KOPT-K1 (cell line): ENCODE data around the gene SMAD7.

ENCODE experiments used
- H3K27ac ChIP-seq: fragments of 200-600 bp; sonication (generic); 2 replicates; pipeline ENCODE4 v1.5.1; 2016; ENCODE audit warnings: antibody characterized with exemption, mild to moderate bottlenecking, low read depth, low read length; ENCODE audit not compliant: poor library complexity, severe bottlenecking
- H3K36me3 ChIP-seq: fragments of 200-600 bp; sonication (generic); 2 replicates; pipeline ENCODE4 v1.5.1; 2017; ENCODE audit warnings: antibody characterized with exemption, mild to moderate bottlenecking, low read length, moderate library complexity; ENCODE audit not compliant: insufficient read depth
- H3K9me3 ChIP-seq: fragments of 200-600 bp; sonication (generic); 2 replicates; pipeline ENCODE4 v1.5.1; 2017; ENCODE audit warnings: antibody characterized with exemption, low read length, mild to moderate bottlenecking; ENCODE audit not compliant: insufficient read depth, poor library complexity, severe bottlenecking

Gene SMAD7

DNA sequence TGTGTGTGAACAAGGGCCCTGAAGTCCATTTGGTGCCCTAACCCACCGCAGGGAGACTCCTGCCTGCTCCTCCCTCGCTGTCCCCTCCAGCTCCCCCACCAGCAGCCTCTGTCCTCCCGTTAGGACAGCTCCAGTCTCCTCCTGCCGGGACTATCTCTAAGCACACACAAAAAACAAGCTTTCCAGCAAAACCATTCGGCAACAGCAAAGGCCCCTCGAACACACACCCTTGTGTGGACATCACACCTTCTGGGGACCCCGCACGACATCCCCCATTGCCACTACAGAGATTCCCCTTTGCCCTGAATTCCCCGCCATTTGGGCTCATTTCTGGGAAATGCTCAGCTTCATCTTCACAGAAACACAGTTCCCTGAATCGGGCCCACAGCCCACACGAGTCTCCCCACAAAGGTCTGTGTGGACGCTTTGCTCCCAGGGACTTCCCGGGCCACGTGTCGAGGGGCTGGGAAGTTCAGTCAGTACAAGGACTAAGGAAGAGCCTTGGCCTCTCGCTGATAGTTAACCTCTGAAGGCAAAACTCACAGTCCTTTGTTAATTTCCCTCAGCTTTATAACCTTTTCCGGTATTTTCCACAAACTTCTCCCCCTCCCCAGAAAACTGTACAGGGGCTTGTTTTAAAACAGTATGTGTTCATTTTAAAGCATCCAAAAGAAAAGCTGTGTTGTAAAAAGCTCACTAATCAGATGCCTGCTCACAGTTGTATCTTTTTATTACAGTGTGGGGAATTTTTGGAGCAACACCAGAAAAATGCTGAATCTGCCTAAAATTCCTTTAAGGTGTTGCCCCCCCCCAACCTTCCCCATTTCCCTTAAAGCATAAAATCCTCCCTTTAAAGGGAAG is 25.9 kb downstream of the SMAD7 start:
- no peaks in the 10 kb centered on the region for H3K9me3 ChIP-seq
- no peaks in the 10 kb centered on the region for H3K36me3 ChIP-seq
- no peak overlapping the region for H3K27ac ChIP-seq

DNA sequence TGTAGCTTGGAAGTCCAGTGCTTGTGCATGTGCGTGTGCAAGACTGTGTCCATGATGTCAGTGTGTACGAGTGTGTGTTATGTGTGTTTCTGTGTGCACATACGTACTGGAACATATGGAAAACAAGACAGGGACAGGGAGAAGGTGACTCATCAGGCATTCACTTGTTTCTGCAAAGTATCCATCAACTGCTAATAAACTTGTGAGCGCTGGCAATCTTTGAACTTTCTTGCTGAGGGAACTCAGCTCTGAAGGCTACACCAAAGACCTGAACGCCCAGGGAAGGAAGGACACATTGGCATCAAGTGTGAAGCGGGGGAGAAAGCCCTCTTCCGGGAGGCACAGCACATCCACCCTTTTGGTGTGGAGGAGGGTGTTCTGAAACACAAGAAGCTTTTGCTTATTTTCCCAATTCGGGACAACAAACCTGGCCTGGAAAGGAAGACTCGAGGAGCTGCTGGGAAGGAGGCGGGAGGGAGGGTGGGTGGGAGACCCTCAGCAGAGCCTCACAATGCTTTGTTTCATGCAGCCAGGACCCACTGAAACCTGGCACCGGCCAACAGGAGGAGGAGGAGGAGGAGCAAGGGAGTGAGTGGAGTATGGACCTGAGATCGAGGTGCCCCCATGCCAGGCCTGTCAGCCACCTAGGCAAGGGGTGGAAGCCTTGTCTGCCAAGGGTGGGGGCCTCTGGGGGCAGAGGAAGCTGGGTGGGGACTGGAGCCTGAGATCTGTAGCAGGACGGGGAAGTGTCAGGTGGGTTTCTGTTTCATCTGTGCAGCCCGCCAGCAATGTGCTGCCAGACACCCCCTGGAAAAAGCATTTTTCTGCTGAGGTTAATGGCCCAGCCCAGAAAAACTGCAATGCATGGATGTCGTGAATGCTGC is 26.8 kb downstream of the SMAD7 start:
- no peak overlapping the region for H3K27ac ChIP-seq
- H3K9me3 ChIP-seq, result no peaks in the 10 kb centered on the region
- no peaks in the 10 kb centered on the region for H3K36me3 ChIP-seq

DNA sequence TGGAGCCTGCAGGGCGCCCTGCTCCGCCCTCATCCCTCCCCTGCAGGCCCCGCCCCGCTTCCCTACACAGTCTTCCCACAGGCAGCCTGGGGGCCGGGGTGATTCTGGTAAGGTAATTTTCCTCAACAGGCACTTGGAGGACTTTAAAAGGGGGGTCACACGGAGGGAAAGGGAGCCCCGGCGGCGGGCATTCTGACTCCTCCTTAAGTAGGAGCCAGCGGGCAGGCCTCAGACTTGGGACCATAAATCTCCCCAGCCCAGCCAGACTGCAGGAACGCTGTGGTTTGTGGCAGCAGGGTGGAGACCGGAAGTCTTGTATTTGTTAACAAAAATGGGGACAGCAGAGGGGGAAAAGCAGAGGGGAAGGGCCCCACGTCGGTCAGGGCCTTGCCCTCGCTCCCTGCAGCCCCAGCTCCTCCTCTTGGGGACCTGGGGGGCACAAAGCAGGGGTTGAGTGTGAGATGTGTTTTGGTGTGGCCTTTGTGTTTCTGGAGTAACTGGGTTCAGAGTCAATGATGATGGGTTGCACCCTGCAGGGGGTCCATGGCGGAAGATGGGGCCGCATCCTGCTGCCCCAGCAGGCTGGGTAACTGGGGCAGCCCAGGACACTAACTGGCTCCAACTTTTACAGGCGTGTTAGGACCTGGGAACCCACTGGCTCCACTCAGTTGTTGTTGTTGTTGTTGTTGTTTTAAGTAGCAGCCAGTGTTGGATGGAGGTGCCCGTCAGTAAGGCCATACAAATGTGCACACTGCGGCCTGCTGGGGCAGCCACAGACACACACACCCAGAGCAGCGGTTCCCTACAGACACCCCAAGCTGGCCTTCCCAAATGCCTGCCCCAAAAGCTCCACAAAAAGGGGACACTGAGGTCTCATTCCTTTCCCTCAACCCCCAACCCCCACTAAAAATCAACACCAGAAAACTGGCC is 27.7 kb downstream of the SMAD7 start:
- no peak overlapping the region for H3K27ac ChIP-seq
- H3K36me3 ChIP-seq, result no peaks in the 10 kb centered on the region
- H3K9me3 ChIP-seq, result no peaks in the 10 kb centered on the region

DNA sequence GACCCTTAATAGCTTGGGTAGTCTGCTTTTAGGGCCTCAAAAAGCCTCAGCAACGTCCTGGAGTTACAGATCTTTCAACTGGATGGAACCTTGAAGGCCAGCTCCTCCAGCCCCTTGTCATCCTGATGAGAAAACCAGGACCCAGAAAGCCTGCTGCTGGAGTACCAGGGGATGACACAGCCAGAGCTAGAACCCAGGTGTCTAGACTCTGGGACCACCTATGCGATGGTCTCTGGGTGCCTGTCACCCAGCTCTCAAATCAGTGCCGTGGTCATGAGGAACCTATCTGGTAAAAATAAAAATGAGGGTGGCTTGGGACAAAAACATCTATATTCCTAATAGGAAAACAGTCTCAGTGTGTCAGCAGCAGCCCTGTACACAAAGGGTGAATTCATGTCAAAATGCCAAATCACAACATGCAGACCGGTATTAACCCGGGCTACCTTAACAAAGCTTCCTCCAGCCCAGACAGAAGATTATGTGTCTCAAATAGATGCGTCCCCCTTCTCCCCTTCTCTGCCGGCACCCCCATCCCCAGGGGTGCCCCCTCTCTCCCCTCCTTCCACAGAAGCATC is 28.5 kb downstream of the SMAD7 start:
- H3K9me3 ChIP-seq, result no peaks in the 10 kb centered on the region
- H3K27ac ChIP-seq, result no peak overlapping the region
- no peaks in the 10 kb centered on the region for H3K36me3 ChIP-seq

DNA sequence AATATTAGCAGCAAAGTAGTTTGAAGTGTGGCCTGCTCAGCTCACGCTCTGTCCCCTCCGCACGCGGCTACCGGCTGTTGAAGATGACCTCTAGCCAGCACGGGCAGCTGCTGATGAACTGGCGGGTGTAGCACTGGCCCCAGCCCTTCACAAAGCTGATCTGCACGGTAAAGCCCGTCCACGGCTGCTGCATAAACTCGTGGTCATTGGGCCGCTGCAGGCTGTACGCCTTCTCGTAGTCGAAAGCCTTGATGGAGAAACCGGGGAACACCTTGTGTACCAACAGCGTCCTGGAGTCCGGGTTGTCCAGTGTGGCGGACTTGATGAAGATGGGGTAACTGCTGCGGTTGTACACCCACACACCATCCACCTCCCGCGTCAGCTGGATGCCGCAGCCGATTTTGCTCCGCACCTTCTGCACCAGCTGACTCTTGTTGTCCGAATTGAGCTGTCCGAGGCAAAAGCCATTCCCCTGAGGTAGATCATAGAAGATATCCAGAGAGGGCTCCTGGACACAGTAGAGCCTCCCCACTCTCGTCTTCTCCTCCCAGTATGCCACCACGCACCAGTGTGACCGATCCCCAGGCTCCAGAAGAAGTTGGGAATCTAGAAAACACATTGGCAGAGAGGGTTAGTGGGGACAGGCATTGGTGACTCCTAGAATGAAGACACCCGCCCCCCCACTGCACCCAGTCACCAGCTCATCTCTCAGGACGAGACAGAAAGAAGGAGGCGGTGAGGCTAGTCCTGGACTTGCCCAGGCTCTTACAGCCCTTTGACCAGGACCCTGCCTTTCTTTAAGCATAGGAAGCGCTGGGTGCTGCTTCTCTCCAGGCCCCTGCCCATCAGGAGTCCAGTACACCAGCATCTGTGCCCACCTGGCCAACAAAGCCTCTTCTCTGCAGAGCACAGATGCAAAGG is 29.2 kb downstream of the SMAD7 start:
- Histone ChIP-seq H3K36me3 (no peaks in the 10 kb centered on the region), H3K9me3 (no peaks in the 10 kb centered on the region), H3K27ac (no peak overlapping the region)

DNA sequence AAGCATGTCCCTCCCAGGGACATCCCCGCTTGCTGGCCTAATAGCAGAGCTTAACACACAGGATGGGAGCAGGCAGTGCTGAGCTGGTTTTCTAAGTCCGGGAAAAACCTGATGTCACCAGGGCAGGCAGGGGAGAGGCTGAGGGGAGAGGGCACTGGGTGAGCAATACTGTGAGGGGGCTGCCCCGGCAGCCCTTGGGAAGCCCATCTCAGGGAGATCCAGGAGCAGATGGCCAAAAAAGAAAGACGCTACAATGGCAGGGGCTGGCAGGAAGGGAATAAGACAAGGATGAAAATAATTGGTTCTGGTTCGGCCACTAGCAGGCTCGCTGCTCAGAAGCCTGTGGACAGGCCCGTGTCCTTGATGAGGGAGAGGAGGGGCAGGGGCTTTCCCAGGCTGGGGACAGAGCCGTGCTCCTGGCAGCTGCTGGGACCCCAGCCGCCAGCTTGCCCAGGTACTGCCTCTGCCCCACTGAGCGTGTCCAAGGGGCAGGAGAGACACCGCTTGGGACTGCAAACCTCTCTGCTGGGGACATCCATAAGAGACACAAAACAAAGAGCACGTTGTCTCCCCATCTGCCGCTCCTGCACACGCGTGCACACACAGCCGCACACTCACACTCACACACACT is 30.2 kb downstream of the SMAD7 start:
- Histone ChIP-seq H3K36me3 (no peaks in the 10 kb centered on the region), H3K27ac (no peak overlapping the region), H3K9me3 (no peaks in the 10 kb centered on the region)

DNA sequence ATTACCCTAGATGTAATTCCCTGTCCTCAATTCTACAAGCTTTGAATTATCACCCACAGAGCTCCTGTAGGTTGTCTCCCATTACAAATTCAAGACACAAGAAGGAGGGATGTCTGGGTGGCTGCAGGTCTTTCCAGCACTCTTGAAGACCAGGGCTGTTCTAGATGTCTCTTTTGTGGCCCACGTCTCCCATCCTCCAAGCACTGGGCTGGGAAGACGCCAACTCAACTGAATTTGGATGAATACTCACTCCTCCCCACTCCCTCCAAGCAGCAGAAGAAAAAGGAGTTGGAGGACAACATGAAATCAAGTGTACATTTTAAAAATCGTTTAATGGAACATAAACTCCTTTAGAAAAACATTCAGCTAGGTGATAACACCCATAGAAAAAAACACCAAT is 31.2 kb downstream of the SMAD7 start:
- Histone ChIP-seq H3K36me3 (no peaks in the 10 kb centered on the region), H3K27ac (no peak overlapping the region), H3K9me3 (no peaks in the 10 kb centered on the region)

DNA sequence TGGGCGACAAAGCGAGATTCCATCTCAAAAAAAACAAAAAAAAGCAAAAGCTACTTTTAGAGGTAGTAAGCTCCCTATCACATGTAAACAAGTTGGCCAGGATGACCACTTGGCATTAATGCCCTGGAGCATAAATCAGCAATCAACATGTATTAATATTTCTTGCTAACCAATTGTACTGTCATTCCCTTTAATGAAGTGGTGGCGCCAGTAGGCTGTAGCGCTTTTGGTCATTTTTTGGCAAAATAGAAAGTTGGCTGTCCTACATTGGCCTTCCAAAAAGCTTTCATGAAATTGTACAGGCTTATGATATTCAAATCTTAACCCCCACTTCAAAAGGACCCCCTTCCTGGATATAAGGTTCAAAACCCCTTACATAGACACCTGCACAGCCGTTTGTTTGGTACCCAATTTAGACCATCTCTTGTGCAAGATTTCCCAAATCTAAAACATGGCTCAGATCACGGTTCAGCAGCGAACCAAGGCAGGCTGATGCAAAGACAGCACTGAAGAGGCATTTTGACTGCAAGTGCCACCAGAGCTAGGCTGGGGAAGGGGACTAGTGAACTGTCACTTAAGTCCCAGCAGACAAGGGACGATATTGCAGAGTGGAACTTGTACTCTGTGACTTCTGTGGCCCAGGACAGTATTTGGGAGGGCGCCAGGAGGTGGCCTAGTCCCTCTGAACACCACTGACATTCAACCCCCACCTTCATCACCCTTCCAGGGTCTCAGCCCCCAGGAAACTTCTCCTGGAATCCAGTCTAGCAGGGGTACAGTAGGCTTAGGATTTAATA is 31.9 kb downstream of the SMAD7 start:
- H3K9me3 ChIP-seq, result no peaks in the 10 kb centered on the region
- no peak overlapping the region for H3K27ac ChIP-seq
- no peaks in the 10 kb centered on the region for H3K36me3 ChIP-seq

DNA sequence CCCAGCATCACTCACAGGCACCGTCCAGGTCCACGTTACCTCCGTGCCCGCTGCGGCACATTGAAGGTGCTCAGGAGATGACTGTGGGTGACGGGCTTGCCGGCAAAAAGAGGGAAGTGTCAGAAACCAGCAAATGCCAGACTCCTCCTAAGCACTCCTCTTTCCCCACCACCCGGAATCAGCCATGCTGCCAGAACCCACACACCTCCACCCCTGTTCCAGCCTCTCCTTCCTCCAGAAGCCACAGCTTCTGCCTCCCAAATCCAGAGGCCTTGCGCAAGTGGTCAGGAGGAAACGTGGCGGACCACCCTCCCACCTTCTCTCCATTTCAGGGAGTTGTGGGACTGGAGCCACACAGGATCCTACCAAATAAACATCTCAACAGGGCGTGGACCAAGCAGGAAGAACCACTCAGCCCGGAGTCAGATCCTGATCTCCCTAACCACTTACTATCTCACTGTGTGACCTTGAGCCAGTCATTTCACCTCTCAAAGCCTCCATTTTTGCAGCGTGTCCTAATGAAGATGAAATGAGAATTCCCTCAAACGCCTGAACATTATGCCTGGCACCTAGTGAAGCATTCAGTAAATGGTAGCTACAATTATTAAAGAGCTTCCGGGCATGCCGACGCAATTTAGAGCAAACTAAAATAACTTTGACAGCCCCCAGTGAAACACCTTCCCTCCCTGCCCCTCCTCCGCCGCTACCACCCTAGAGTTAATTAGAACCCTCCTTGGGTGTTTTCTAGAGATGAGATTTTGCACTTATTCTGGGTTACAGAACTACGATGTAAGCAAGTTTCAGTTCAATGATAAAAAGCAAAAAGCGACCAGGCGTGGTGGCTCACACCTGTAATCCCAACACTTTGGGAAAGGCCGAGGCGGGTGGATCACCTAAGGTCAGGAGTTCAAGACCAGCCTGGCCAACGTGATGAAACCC is 32.9 kb downstream of the SMAD7 start:
- Histone ChIP-seq H3K27ac (no peak overlapping the region), H3K9me3 (no peaks in the 10 kb centered on the region), H3K36me3 (no peaks in the 10 kb centered on the region)

DNA sequence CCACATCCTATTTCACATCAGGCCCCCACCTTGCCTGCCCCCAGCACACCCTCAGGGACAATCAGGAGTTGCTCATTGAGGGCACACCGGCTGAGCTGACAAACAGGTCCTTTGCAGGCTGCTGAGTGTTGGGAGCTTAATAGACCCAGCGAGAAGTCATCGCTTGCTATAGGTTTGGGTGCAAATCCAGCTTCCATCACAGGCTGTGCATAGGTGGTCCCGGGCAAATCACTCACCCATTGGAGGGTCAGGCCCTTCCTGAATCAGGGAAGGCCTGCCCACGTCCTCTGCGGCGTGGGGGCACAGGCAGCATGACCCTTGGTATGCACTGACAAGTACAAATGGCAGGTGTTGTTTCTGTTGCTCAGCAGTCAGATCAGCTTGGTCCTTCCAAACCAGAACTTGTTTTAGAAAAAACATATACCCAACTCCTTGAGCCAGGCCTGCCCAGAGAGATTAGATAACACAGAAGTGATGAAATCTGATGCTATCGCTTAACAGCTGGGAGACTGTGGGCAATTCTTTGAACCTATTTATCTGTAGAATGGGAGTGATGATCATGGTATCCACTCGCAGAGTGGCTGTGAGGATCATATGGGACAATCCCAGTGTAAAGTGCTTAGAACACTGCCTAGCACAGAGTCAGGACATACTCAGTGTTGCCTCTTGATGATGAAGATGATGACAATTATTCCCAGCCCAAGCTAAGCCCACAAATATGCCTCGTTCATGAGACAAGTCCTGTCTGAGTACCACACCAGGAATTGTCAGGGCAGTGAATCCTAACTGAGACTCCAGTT is 34.9 kb downstream of the SMAD7 start:
- Histone ChIP-seq H3K9me3 (no peaks in the 10 kb centered on the region), H3K36me3 (no peaks in the 10 kb centered on the region), H3K27ac (no peak overlapping the region)

DNA sequence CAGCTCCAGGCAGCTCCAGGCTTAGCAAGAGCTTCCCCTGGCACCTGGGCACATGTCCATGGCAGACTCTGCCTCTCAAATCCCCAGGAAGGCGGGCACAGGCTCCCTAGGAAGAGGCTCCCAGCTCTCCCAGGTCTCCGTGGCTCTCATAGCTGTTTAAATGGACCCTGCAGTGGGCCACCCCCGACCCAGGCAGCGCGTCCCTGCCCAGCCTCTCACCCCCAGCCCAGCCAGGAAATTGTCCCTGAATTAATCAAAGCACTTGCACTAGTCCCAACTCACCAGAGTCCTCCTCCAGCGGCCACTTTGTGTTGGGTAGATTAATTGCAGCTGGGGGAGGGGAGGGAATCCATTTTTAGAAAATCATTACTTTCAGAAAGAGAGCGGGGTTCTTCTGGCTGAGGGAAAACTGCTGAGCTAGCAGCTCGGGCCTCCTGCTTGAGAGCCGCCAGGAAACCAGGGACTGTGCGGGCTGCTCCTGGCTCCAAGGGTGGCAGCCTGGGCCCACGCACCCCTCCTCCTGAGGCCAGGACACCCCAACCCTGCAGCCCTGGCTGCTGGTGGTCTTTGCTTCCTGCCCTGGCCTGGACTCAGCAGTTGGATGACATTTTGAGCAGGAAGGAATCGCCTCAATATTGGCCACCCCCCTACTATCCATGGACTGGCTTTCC is 36.0 kb downstream of the SMAD7 start:
- no peak overlapping the region for H3K27ac ChIP-seq
- H3K9me3 ChIP-seq, result no peaks in the 10 kb centered on the region
- H3K36me3 ChIP-seq, result no peaks in the 10 kb centered on the region
